Keratinocyte (primary cell): ENCODE results near the gene KLHL2. TPM values are rescaled to one million over a fixed set of nuclear protein-coding genes. Genes with fewer than 3 reads are reported as not detected.
"Not testable (repeated sequence)": the region's sequence is repeated elsewhere in the genome, so short reads cannot be mapped to it uniquely, and the experiment has no call there.

Source experiments
- DNase-seq: peaks from one replicate; pipeline ENCODE4 v3.0.0-alpha.2; 2011; ENCODE audit warnings: low read depth, missing footprints, low spot score
- FAIRE-seq: peaks from 2 replicates; lab custom pipeline; 2011; peaks lifted over from hg19 to GRCh38; lab: Jason Lieb, UNC
- H2AFZ ChIP-seq: 2 replicates; pipeline ENCODE4 v1.6.0; 2012; ENCODE audit warnings: low read length, control low read depth, inconsistent platforms; ENCODE audit not compliant: control insufficient read depth
- H3K27ac ChIP-seq: 2 replicates; pipeline ENCODE4 v1.5.1; 2011; ENCODE audit warnings: low read length; ENCODE audit not compliant: control insufficient read depth, insufficient read depth
- H3K27me3 ChIP-seq: 3 replicates; pipeline ENCODE4 v1.6.0; 2011; ENCODE audit warnings: low read length; ENCODE audit not compliant: control insufficient read depth, insufficient read depth; ENCODE audit errors: extremely low read depth
- H3K36me3 ChIP-seq, 2 experiments: 2 replicates in 1 of 2; 3 replicates in 1 of 2; pipeline ENCODE4 v1.5.1; 2011; ENCODE audit warnings: low read length in 2 of 2, mild to moderate bottlenecking in 1 of 2; ENCODE audit not compliant: control insufficient read depth in 2 of 2, insufficient read depth in 2 of 2; ENCODE audit errors: extremely low read depth in 1 of 2
- H3K4me1 ChIP-seq: 3 replicates; pipeline ENCODE4 v1.5.1; 2011; ENCODE audit warnings: low read length; ENCODE audit not compliant: control insufficient read depth, insufficient read depth; ENCODE audit errors: extremely low read depth
- H3K4me2 ChIP-seq: 3 replicates; pipeline ENCODE4 v1.6.0; 2011; ENCODE audit warnings: low read depth, low read length; ENCODE audit not compliant: control insufficient read depth, insufficient read depth; ENCODE audit errors: extremely low read depth
- H3K4me3 ChIP-seq, 3 experiments: fragments of 200-600 bp in 1 of 3; sonication (generic) in 1 of 3; 2 replicates in 2 of 3; 3 replicates in 1 of 3; pipeline ENCODE4 v1.5.1; 2011 to 2016; ENCODE audit warnings: low read length in 3 of 3, mild to moderate bottlenecking in 3 of 3, control low read depth in 2 of 3, inconsistent platforms in 1 of 3, low read depth in 1 of 3, mixed read lengths in 1 of 3, mixed run types in 1 of 3, moderate library complexity in 1 of 3; ENCODE audit not compliant: control insufficient read depth in 2 of 3, insufficient read depth in 2 of 3; ENCODE audit errors: extremely low read depth in 1 of 3
- H3K79me2 ChIP-seq: 2 replicates; pipeline ENCODE4 v1.6.0; 2012; ENCODE audit warnings: low read length; ENCODE audit not compliant: control insufficient read depth, insufficient read depth
- H3K9ac ChIP-seq: 3 replicates; pipeline ENCODE4 v1.6.0; 2011; ENCODE audit warnings: low read length; ENCODE audit not compliant: control insufficient read depth, insufficient read depth; ENCODE audit errors: extremely low read depth
- H3K9me1 ChIP-seq: 3 replicates; pipeline ENCODE4 v1.6.0; 2011; ENCODE audit warnings: low read length; ENCODE audit not compliant: control insufficient read depth, insufficient read depth; ENCODE audit errors: extremely low read depth
- H3K9me3 ChIP-seq: 2 replicates; pipeline ENCODE4 v1.5.1; 2012; ENCODE audit warnings: low read depth, low read length; ENCODE audit not compliant: control insufficient read depth
- H4K20me1 ChIP-seq: 3 replicates; pipeline ENCODE4 v1.6.0; 2011; ENCODE audit warnings: low read length; ENCODE audit not compliant: control insufficient read depth, insufficient read depth; ENCODE audit errors: extremely low read depth
- CTCF ChIP-seq, 3 experiments: IDR thresholded peaks in 1 of 3; conservative IDR thresholded peaks in 1 of 3; optimal IDR thresholded peaks in 1 of 3; 2 replicates in 2 of 3; 3 replicates in 1 of 3; pipeline versions ENCODE3 to v1.5.1; 2011; ENCODE audit warnings: low read length in 3 of 3, mild to moderate bottlenecking in 3 of 3, moderate library complexity in 2 of 3, control low read depth in 1 of 3, inconsistent platforms in 1 of 3; ENCODE audit not compliant: insufficient read depth in 2 of 3; ENCODE audit errors: extremely low read depth in 1 of 3
- EZH2 ChIP-seq: IDR thresholded peaks from one replicate; pipeline ENCODE4 v1.6.1; 2012; ENCODE audit warnings: inconsistent platforms, mild to moderate bottlenecking, low read length, moderate library complexity
- dilution Hi-C: fragments of 300-500 bp; cut with MboI; formaldehyde crosslinking; loops from one replicate; pipeline ENCODE4 v1.7.0; 2020; ENCODE audit warnings: low sequenced_read_pairs; ENCODE audit not compliant: extremely low pct_ligation_motif_present
- polyA plus RNA-seq, 5 experiments: library from polyadenylated mRNA; depleted of rRNA in 3 of 5; stranded (reverse) in 3 of 5; stranded (forward) in 1 of 5; unstranded in 1 of 5; fragments of >200 nt; gene quantifications; 1 replicate in 1 of 5; 2 replicates in 3 of 5; 3 replicates in 1 of 5; pipeline versions ENCODE4 v1.2.1 to v1.2.3, GENCODE V29; 2011 to 2012; ENCODE audit warnings: missing spikeins in 2 of 5, low read depth in 1 of 5, low replicate concordance in 1 of 5

KLHL2 gene
- polyA plus RNA-seq, 1 donor (not counting 4 experiments of a cell fraction or from before 2014, with no cell fraction given) = 18.5 TPM

DNA sequence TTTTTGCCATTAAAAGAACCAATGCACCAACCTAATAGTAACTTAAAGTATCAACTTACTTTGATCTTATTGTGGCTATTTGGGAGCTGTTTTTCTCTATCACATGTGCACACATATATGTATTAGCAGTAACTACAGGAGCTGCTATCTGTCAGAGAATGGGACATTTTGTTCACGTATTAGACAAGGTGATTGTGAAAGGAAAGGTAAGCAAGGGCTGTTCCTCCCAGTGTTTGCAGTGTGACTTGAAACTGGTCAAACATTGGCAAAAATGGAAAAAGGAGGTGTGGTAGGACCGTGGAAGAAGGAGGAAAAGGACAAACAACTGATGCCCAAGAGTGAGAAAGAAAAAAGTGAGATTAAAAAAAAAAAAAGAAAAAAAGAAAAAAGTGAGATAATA, 43.1 kb upstream of the KLHL2 start:
- DNase-seq (no peak), FAIRE-seq (no peak)
- Histone ChIP-seq H3K27me3 (no peaks in the 10 kb centered on the region), H3K9me1 (no peaks in the 10 kb centered on the region), H3K4me1 (no peaks in the 10 kb centered on the region), H3K9ac (no peak overlapping the region), H3K9me3 (no peaks in the 10 kb centered on the region), H3K4me3 (no peak overlapping the region), H2AFZ (no peak overlapping the region), H4K20me1 (no peaks in the 10 kb centered on the region), H3K4me2 (no peak overlapping the region), H3K79me2 (no peaks in the 10 kb centered on the region), H3K36me3 (no peaks in the 10 kb centered on the region), H3K27ac (no peak overlapping the region)
- dilution Hi-C loops = no loop called here
- TF ChIP-seq CTCF (optimal IDR thresholded peaks at IDR 0.05 in 1 of 3, IDR thresholded peaks at IDR 0.05 in 1 of 3, conservative IDR thresholded peaks at IDR 0.05 in 1 of 3; ENCODE audit: extremely low read depth in 1 of 3, insufficient read depth in 2 of 3, low read length in 3 of 3) (no peak), EZH2 (no peak)

DNA sequence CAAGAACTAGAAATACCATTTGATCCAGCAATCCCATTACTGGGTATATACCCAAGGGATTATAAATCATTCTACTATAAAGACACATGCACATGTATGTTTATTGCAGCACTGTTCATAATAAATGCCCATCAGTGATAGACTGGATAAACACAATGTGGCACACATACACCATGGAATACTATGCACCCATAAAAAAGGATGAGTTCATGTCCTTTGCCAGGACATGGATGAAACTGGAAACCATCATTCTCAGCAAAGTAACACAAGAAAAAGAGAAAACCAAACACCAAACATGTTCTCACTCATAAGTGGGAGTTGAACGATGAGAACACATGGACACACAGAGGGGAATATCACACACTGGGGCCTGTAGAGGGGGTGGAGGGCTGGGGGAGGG, 40.5 kb upstream of the KLHL2 start:
- H3K79me2 ChIP-seq, H3K27ac ChIP-seq, DNase-seq, H3K4me2 ChIP-seq, H3K9me3 ChIP-seq, H4K20me1 ChIP-seq, H3K9ac ChIP-seq, H3K27me3 ChIP-seq, FAIRE-seq, H3K4me3 ChIP-seq, H3K4me1 ChIP-seq, dilution Hi-C loops, H3K36me3 ChIP-seq, H2AFZ ChIP-seq, H3K9me1 ChIP-seq: not testable (repeated sequence)

GRCh38 chr4:165167650-165168049, 39.7 kb upstream of the KLHL2 start:
- no peaks in the 10 kb centered on the region for H4K20me1 ChIP-seq
- dilution Hi-C loops = no loop called here
- FAIRE-seq = no peak
- no peaks in the 10 kb centered on the region for H3K36me3 ChIP-seq
- H3K9ac ChIP-seq = no peak overlapping the region
- H2AFZ ChIP-seq = no peak overlapping the region
- H3K27ac ChIP-seq = no peak overlapping the region
- DNase-seq = no peak
- H3K9me3 ChIP-seq = no peaks in the 10 kb centered on the region
- H3K4me3 ChIP-seq = no peak overlapping the region
- H3K27me3 ChIP-seq = no peaks in the 10 kb centered on the region
- H3K4me2 ChIP-seq = no peak overlapping the region
- no peak for TF ChIP-seq CTCF (optimal IDR thresholded peaks at IDR 0.05 in 1 of 3, IDR thresholded peaks at IDR 0.05 in 1 of 3, conservative IDR thresholded peaks at IDR 0.05 in 1 of 3; ENCODE audit: extremely low read depth in 1 of 3, insufficient read depth in 2 of 3, low read length in 3 of 3)
- TF ChIP-seq EZH2 = no peak
- H3K79me2 ChIP-seq = no peaks in the 10 kb centered on the region
- no peaks in the 10 kb centered on the region for H3K4me1 ChIP-seq
- no peaks in the 10 kb centered on the region for H3K9me1 ChIP-seq
